GM10266 (cell line): ENCODE results near the gene TREH.

Source experiments
- DNase-seq: peaks from one replicate; pipeline ENCODE4 v3.0.0; 2012; ENCODE audit errors: extremely low spot score
- TF ChIP-seq, protein P1 (sequence below): IDR thresholded peaks from 2 replicates; pipeline ENCODE4 v1.5.1; 2012; ENCODE audit warnings: mild to moderate bottlenecking, low read depth; ENCODE audit not compliant: control insufficient read depth, insufficient read depth; ENCODE audit errors: missing control alignments

The TREH gene

DNA sequence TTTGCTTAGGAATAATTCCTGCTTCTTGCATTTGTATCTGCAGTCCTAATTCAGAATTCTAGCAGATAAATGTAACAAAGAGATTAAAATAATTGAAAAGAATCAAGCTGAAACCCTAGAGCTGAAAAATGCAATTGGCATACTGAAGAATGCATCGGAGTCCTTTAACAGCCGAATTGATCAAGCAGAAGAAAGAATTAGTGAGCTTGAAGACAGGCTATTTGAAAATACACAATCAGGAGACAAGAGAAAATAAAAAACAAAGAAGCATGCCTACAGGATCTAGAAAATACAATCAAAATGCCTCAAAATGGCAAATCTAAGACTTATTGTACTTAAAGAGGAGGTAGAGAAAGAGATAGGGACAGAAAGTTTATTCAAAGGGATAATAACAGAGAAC, 8.2 kb downstream of the TREH start:
- no peak for DNase-seq
- TF ChIP-seq, protein P1, sequence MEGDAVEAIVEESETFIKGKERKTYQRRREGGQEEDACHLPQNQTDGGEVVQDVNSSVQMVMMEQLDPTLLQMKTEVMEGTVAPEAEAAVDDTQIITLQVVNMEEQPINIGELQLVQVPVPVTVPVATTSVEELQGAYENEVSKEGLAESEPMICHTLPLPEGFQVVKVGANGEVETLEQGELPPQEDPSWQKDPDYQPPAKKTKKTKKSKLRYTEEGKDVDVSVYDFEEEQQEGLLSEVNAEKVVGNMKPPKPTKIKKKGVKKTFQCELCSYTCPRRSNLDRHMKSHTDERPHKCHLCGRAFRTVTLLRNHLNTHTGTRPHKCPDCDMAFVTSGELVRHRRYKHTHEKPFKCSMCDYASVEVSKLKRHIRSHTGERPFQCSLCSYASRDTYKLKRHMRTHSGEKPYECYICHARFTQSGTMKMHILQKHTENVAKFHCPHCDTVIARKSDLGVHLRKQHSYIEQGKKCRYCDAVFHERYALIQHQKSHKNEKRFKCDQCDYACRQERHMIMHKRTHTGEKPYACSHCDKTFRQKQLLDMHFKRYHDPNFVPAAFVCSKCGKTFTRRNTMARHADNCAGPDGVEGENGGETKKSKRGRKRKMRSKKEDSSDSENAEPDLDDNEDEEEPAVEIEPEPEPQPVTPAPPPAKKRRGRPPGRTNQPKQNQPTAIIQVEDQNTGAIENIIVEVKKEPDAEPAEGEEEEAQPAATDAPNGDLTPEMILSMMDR, result no peak

DNA sequence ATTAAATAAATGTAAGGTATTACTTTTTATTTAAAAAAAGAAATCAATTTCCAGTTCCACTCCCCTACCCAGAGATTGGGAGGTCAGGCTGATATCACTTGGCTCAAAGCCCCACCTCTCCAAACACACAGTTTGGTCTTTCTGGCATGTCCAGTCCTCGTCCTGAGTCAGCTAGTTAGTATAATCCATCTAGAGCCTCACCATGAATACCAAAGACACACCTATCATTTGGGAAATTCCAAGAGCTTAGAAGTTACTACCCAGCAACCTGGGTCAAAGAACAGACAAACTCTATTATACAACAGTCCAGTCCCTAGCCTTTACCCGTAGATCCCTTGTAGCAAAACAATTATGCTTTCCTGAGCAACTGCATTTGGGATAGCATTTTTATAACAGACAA, 9.4 kb downstream of the TREH start:
- no peak for DNase-seq
- TF ChIP-seq, protein P1, result no peak

DNA sequence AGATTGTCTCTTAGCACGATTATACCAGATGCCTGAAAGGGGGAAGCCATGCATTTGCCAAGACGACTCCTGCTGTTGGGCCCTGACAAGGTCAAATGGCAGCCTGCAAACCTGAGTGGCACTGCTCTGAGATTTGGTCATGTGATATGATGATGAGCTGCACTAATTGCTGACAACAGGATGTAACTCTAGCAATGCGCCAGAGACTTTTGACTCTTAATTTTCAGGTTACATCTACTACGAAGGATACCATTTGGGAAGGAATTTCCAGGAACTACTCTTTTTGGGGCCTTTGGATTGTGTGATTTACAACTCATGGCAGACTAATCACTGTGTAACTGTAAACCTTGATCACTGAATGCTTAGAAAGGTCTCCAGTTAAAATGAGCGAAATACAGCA, 13.1 kb downstream of the TREH start:
- TF ChIP-seq, protein P1, result no peak
- no peak for DNase-seq

- TF ChIP-seq, protein P1, result no peak
- DNase-seq, result no peak
Observed at GRCh38 chr11:118663902-118664301, 15.5 kb downstream of the TREH start.

DNA sequence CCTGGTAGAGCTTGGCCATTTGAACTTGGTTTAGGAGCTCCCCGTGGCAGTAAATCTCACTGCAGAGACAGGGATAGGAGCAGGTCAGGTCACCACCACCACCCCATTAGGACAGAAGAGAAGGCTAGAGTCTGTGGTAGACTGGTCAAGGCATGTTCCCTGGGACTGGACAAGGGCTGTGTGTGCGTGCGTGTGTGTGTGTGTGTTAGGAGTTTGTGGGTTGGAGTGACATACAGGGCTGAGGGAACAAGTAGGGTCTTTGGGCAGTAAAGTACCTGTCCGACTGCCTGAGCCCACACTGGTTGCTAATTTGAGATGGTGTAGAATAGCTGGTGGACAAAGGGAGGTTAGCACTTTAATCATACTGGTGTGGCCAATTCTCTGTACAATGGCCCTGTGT, 16.1 kb downstream of the TREH start:
- no peak for DNase-seq
- TF ChIP-seq, protein P1, result no peak

DNA sequence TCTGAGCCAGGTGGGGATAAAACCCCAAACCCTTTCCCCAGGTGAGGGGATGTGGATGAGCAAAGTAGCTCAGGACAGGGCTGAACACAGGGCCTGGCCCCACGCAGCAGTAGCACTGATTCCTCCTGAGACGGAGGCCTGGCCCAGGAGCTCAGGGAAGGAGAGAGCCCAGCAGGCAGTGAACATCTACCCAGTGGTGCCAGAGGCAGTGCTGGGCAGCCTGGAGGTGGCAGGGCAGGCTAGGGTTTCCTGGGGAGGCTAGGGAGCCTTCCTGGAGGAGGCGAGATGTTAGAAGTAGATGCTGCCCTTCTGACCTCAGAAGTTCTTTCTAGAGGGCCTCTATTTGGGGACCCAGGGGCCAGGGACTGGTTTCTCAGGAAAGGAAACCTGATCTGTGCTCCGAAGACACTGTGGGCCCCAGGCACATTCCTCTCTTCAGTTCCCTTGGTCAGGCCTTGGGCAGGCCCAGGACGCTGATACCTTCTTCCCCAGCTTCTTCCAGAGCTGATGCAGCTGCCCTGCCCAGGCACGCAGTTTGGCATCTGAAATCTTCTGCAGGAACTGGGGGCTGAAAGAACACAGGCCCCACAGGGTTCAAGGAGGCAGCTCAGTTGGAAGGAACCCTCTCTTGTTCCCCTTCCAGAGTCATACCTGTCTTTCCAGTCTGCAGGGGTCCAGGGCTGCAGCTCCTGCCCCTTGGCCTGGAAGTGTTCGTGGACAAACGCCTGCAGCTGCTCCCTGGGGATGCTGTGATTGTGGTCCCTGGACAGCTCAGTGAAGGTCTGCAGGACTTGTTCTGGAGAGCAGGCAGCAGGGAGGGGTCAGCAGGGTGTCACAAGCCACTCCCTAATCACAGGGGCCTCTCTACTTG, 16.8 kb downstream of the TREH start:
- no peak for DNase-seq
- TF ChIP-seq, protein P1, result no peak
